22Rv1 (cell line): ENCODE data around the gene VPS33A.
"Not testable (repeated sequence)": the region's sequence is repeated elsewhere in the genome, so short reads cannot be mapped to it uniquely, and the experiment has no call there.

ENCODE experiments used
- H3K27ac ChIP-seq: fragments of 450-650 bp; 2 replicates; pipeline ENCODE4 v1.5.1; 2017
- ZFX ChIP-seq: fragments of 450-650 bp; IDR thresholded peaks from 2 replicates; pipeline ENCODE4 v1.6.1; 2017; ENCODE audit warnings: antibody characterized with exemption, borderline replicate concordance
- TF ChIP-seq, protein P1 (sequence below): fragments of 450-650 bp; IDR thresholded peaks from 2 replicates; pipeline ENCODE4 v1.5.1; 2017; ENCODE audit warnings: mild to moderate bottlenecking

VPS33A gene

DNA sequence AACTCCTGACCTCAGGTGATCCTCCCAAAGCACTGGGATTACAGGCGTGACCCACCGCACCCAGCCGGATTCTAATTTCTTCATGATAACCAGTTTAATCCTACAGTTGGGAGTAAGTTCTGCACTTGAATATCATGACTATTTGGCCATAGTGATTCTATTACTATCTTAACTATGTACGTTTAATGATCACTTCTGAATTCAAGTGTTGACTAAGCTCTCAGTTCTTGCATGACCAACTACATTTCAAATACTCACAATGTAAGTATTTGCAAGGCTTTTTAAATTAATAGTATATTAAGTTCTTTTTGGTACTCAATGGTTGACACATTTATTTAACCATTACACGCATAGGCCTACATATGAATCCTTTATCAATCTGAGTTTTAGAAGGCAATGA lies 17.4 kb upstream of the VPS33A start:
- no peak overlapping the region for H3K27ac ChIP-seq
- TF ChIP-seq, protein P1, sequence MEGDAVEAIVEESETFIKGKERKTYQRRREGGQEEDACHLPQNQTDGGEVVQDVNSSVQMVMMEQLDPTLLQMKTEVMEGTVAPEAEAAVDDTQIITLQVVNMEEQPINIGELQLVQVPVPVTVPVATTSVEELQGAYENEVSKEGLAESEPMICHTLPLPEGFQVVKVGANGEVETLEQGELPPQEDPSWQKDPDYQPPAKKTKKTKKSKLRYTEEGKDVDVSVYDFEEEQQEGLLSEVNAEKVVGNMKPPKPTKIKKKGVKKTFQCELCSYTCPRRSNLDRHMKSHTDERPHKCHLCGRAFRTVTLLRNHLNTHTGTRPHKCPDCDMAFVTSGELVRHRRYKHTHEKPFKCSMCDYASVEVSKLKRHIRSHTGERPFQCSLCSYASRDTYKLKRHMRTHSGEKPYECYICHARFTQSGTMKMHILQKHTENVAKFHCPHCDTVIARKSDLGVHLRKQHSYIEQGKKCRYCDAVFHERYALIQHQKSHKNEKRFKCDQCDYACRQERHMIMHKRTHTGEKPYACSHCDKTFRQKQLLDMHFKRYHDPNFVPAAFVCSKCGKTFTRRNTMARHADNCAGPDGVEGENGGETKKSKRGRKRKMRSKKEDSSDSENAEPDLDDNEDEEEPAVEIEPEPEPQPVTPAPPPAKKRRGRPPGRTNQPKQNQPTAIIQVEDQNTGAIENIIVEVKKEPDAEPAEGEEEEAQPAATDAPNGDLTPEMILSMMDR = no peak
- TF ChIP-seq ZFX = no peak

DNA sequence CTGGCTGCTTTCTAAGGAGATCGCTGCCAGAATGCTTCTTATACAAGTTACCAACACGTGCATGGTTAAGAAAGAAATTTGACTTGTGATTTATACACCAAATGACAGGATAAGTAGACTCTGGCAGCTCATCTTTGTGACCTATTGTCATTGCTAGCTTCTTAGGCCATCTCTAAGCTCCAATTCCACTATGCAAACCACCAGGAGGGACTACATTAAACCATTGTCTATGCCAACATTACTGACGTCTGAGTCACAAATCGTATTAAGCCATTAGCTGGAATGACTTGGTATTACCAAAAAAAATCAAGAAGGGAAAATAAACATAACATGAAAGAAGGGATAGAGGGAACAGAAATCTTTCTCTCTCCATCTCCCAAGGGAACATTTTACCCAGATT lies 15.8 kb upstream of the VPS33A start:
- TF ChIP-seq, protein P1 = no peak
- no peak for TF ChIP-seq ZFX
- no peak overlapping the region for H3K27ac ChIP-seq

DNA sequence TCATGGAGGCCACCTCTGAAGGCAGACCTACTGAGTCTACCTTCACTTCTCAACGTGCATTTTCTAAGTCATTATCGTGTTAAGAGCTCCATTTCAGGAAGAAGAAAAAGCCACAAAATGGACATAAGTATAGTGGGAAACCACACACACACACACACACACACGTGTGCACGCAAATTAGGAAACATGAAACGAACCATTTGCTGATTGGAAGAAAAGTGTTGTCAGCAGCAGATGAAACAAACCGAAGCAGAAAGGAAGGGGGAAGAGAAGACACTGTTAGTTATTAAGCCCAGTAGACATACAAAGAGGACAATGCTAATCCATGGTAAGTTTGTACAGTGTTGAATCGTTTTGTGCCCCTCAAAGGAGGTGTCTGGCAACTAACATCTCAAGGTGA lies 9.9 kb upstream of the VPS33A start:
- no peak overlapping the region for H3K27ac ChIP-seq
- TF ChIP-seq ZFX = no peak
- TF ChIP-seq, protein P1 = no peak

DNA sequence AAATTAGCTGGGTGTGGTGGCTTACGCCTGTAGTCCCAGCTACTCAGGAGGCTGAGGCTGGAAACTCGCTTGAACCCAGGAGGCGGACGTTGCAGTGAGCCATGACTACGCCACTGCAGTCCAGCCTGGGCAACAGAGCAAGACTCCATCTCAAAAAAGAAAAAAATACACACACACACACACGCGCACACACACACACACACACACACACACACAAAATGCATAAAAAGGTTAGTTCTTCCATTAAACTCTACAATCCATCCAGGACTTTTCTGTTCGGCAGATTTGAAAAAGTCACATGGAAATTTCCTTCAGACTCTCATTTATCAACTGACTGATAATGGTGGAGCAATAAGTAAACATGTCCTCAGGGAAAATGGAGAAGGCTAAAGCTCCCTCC lies 9.2 kb upstream of the VPS33A start:
- no peak for TF ChIP-seq ZFX
- TF ChIP-seq, protein P1 = no peak
- H3K27ac ChIP-seq = no peak overlapping the region

DNA sequence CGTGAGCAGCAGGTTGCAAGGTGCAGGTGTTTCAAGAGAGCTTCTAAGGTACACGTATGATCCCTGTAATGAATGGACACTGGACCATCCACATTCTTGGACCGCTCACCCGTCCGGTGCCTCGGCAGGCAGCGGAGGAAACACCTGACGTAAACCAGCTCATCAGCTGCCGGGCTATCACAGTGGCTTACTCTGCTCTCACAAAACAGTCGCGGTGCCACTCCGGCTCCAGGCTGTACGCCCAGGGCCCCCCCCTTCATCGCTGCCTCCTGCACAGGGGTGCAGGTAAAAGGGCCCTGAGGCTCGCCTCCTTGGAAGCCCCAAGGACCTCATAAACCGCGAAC lies 436 bp downstream of the VPS33A start:
- TF ChIP-seq, protein P1 = no peak
- no peak for TF ChIP-seq ZFX
- peak overlapping the region; percentile 96 for H3K27ac ChIP-seq

DNA sequence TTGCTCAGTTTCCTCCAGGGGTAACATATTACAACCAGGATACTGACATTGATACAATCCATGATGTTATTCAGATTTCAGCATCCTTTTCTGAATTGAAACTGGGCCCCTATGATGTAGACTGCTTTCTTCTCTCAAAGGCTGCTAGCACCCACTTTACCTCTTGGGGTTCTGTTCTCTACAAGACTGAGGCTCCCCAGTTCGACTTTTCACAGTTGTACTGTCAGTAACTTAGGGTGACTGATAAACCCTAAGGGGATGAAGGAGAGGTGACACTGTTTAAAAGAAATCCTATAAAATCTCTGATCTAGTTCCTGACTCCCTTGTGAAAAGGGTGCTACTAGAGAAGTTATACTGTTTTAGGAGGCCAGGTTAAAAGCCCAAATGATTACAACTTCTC lies 818 bp downstream of the VPS33A start:
- peak overlapping the region; percentile 96 for H3K27ac ChIP-seq
- TF ChIP-seq, protein P1 = no peak
- TF ChIP-seq ZFX = no peak

DNA sequence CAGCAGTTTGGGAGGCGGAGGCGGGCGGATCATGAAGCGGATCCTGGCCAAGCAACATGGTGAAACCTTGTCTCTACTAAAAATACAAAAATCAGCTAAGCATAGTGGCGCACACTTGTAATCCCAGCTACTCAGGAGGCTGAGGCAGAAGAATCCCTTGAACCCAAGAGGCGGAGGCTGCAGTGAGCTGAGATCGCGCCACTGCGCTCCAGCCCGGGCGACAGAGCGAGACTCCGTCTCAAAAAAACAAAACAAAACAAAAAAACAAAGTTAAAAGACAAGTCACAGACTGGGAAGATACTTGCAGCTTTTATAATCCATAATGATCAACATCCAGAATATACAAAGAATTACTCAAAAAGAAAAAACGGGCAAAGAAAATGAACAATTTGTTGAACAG lies 5.6 kb downstream of the VPS33A start:
- not testable (repeated sequence) for H3K27ac ChIP-seq

DNA sequence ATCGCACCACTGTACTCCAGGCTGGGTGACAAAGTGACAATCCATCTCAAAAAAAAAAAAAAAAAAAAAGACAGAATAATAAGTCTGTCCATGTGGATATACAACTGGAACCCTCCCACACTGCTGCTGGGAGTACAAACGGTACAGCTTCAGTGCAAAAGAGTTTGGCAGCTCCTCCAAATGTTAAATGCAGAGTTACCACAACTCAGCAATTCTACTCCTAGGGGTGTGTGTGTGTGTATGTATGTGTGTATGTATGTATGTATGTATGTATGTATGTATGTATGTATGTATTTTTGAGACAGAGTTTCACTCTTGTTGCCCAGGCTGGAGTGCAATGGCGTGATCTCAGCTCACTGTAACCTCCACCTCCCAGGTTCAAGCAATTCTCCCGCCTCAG lies 7.4 kb downstream of the VPS33A start:
- not testable (repeated sequence) for H3K27ac ChIP-seq

DNA sequence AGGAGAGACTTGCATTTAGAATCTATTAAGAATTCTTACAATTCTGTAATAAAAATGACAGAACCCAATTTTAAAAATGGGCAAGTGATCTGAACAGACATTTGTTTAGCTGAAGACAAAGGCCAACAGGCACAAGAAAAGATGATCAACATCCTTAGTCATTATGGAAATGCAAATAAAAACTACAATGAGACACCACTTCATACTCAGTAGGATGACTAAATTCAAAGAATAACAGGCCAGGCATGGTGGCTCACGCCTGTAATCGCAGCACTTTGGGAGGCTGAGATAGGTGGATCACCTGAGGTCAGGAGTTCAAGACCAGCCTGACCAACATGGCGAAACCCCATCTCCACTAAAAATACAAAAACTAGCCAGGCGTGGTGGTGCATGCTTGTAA lies 7.8 kb downstream of the VPS33A start:
- H3K27ac ChIP-seq = not testable (repeated sequence)
